Liver (tissue), 9 donors: ENCODE measurements around the gene ARHGEF7. TPM values are rescaled to one million over a fixed set of nuclear protein-coding genes. Genes with fewer than 3 reads are reported as not detected.

Experiments used
- DNase-seq: peaks from one replicate; pipeline ENCODE4 v3.0.0-alpha.2; 2017; ENCODE audit warnings: low spot score
- H3K27ac ChIP-seq, 2 donors: one replicate each; pipeline ENCODE4 v1.7.0; 2013; ENCODE audit warnings: inconsistent platforms in 2 of 2, low read length in 2 of 2, control low read depth in 1 of 2, low read depth in 1 of 2, mild to moderate bottlenecking in 1 of 2
- H3K27me3 ChIP-seq, 4 donors: one replicate each; pipeline versions ENCODE4 v1.6.1 to v1.7.0; 2013; ENCODE audit warnings: low read length in 3 of 4, inconsistent platforms in 1 of 4, mild to moderate bottlenecking in 1 of 4, moderate library complexity in 1 of 4; ENCODE audit not compliant: control insufficient read depth in 4 of 4, insufficient read depth in 4 of 4
- H3K36me3 ChIP-seq, 4 donors: one replicate each; pipeline versions ENCODE4 v1.6.1 to v1.7.0; 2013; ENCODE audit warnings: low read length in 3 of 4, mild to moderate bottlenecking in 3 of 4, low read depth in 1 of 4, moderate library complexity in 1 of 4; ENCODE audit not compliant: control insufficient read depth in 4 of 4, insufficient read depth in 3 of 4
- H3K4me1 ChIP-seq, 4 donors: one replicate each; pipeline versions ENCODE4 v1.6.1 to v1.7.0; 2013; ENCODE audit warnings: low read length in 3 of 4, mild to moderate bottlenecking in 3 of 4, moderate library complexity in 1 of 4; ENCODE audit not compliant: control insufficient read depth in 4 of 4, insufficient read depth in 4 of 4
- H3K4me3 ChIP-seq, 3 donors: one replicate each; pipeline versions ENCODE4 v1.6.1 to v1.7.0; 2013; ENCODE audit warnings: low read length in 3 of 3, control low read depth in 1 of 3, low read depth in 1 of 3, mild to moderate bottlenecking in 1 of 3
- H3K9ac ChIP-seq, 2 donors: one replicate each; pipeline ENCODE4 v1.7.0; 2013; ENCODE audit warnings: low read length in 2 of 2, mild to moderate bottlenecking in 2 of 2, moderate library complexity in 2 of 2, control low read depth in 1 of 2, low read depth in 1 of 2
- H3K9me3 ChIP-seq, 4 donors: one replicate each; pipeline versions ENCODE4 v1.6.1 to v1.7.0; 2013; ENCODE audit warnings: low read length in 3 of 4; ENCODE audit not compliant: control insufficient read depth in 4 of 4
- EGR1 ChIP-seq, 2 donors: IDR thresholded peaks; 2 replicates each; pipeline ENCODE4 v1.6.1; 2016 to 2018; ENCODE audit warnings: antibody characterized with exemption in 2 of 2, low read depth in 2 of 2
- FOXA1 ChIP-seq: IDR thresholded peaks from 2 replicates; pipeline ENCODE4 v1.6.1; 2016; ENCODE audit warnings: antibody characterized with exemption
- FOXA2 ChIP-seq: IDR thresholded peaks from 2 replicates; pipeline ENCODE4 v1.6.1; 2016; ENCODE audit warnings: antibody characterized with exemption
- GABPA ChIP-seq, 2 donors: IDR thresholded peaks in 1 of 2; conservative IDR thresholded peaks in 1 of 2; 2 replicates each; pipeline ENCODE4 v1.6.1; 2016; ENCODE audit warnings: antibody characterized with exemption in 2 of 2, mild to moderate bottlenecking in 1 of 2, moderate library complexity in 1 of 2
- HNF4A ChIP-seq, 2 donors: conservative IDR thresholded peaks; 2 replicates each; pipeline ENCODE4 v1.6.1; 2016; ENCODE audit warnings: antibody characterized with exemption in 2 of 2, mild to moderate bottlenecking in 2 of 2
- HNF4G ChIP-seq: IDR thresholded peaks from 2 replicates; pipeline ENCODE4 v1.6.1; 2016; ENCODE audit warnings: antibody characterized with exemption
- JUND ChIP-seq, 2 donors: IDR thresholded peaks; 2 replicates each; pipeline ENCODE4 v1.6.1; 2016; ENCODE audit warnings: antibody characterized with exemption in 2 of 2
- NR2F2 ChIP-seq: IDR thresholded peaks from 2 replicates; pipeline ENCODE4 v1.6.1; 2016; ENCODE audit warnings: antibody characterized with exemption
- RAD21 ChIP-seq, 2 donors: IDR thresholded peaks; 2 replicates each; pipeline ENCODE4 v1.6.1; 2016; ENCODE audit warnings: antibody characterized with exemption in 2 of 2, mild to moderate bottlenecking in 2 of 2
- RXRA ChIP-seq, 2 donors: IDR thresholded peaks; 2 replicates each; pipeline ENCODE4 v1.6.1; 2017 to 2018; ENCODE audit warnings: antibody characterized with exemption in 2 of 2, mild to moderate bottlenecking in 1 of 2
- SP1 ChIP-seq: IDR thresholded peaks from 2 replicates; pipeline ENCODE4 v1.6.1; 2018; ENCODE audit warnings: antibody characterized with exemption, mild to moderate bottlenecking
- TAF1 ChIP-seq: conservative IDR thresholded peaks from 2 replicates; pipeline ENCODE4 v1.6.1; 2016; ENCODE audit warnings: antibody characterized with exemption, mild to moderate bottlenecking
- YY1 ChIP-seq: IDR thresholded peaks from 2 replicates; pipeline ENCODE4 v1.6.1; 2016; ENCODE audit warnings: antibody characterized with exemption, mild to moderate bottlenecking
- WGBS: extraction: QIAGEN DNeasy Blood & Tissue Kit; methylation state at CpG from one replicate; pipeline ENCODE4 v1.1.7; 2013; 5-methylcytosine and 5-hydroxymethylcytosine counted together
- polyA plus RNA-seq, 2 donors: library from polyadenylated mRNA; stranded (reverse) in 1 of 2; unstranded in 1 of 2; fragments of 200-250 nt in 1 of 2; fragments of >200 nt in 1 of 2; fragmentation: Nextera tagmentation in 1 of 2; extraction: Ambion mirVana in 1 of 2; gene quantifications; one replicate each; pipeline versions ENCODE4 v1.2.1 to v1.2.3, GENCODE V29; 2013 to 2015
- total RNA-seq, 2 donors: library from RNA; depleted of rRNA; stranded (reverse); fragments of >200 nt; gene quantifications; one replicate each; pipeline ENCODE4 v1.2.3, GENCODE V29; 2014
- TF ChIP-seq, protein P1 (sequence below): IDR thresholded peaks from 2 replicates; pipeline ENCODE4 v1.6.1; 2016; ENCODE audit warnings: antibody characterized with exemption
- TF ChIP-seq, protein P2 (sequence below): IDR thresholded peaks from 2 replicates; pipeline ENCODE4 v1.6.1; 2016; ENCODE audit warnings: antibody characterized with exemption
- TF ChIP-seq, protein P3 (sequence below): IDR thresholded peaks from 2 replicates; pipeline ENCODE4 v1.6.1; 2016; ENCODE audit warnings: antibody characterized with exemption, mild to moderate bottlenecking
- TF ChIP-seq, protein P4 (sequence below): IDR thresholded peaks from 2 replicates; pipeline ENCODE4 v1.6.1; 2016; ENCODE audit warnings: antibody characterized with exemption
- donor health status: healthy.
- donor health status: healthy.
- donor health status: healthy.
- donor health status: healthy.
- donor health status: healthy.

Gene ARHGEF7
- total and polyA plus RNA-seq, 4 donors: 10.3 to 37.5 (median 20.1) TPM

DNA sequence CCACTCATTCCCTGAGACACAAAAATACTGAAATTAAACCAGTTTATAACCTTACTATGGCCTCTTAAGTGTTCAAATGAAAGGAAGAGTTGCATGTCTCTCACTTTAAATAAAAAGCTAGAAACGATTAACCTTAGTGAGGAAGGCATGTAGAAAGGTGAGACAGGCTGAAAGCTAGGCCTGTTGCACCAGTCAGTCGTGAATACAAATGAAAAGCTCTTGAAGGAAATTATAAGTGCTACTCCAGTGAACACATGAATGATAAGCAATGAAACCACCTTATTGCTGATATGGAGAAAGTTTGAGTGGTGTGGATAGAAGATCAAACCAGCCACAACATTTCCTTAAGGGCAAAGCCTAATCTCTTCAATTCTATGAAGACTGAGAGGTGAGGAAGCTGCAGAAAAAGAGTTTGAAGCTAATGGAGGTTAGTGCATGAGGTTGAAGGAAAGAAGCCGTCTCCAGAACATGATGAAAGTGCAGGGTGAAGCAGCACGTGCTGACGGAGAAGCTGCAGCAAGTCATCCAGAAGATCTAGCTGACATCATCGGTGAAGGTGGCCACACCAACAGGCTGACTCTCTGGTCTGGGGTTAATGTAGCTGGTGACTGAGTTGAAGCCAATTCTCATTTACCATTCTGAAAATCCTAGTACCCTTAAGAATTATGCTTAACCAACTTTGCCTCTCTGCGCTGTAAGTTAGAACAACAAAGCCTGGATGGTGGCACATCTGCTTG, 110.9 kb downstream of the ARHGEF7 start:
- Histone ChIP-seq H3K27me3 (no peaks in the 10 kb centered on the region), H3K9ac (no peak overlapping the region), H3K4me3 (no peak overlapping the region), H3K9me3 (no peaks in the 10 kb centered on the region), H3K27ac (no peak overlapping the region), H3K36me3 (peaks cover 0 to 14% (median 11%) of the 10 kb centered on the region in 4 donors), H3K4me1 (peaks cover 0 to 2% (median under 1%) of the 10 kb centered on the region in 4 donors)
- DNase-seq: no peak
- TF ChIP-seq FOXA2 (no peak), SP1 (no peak), HNF4G (no peak), TAF1 (no peak), HNF4A (conservative IDR thresholded peaks at IDR 0.05) (no peak), RAD21 (IDR thresholded peaks at IDR 0.05) (no peak), FOXA1 (no peak), JUND (IDR thresholded peaks at IDR 0.05) (no peak), EGR1 (IDR thresholded peaks at IDR 0.05; ENCODE audit: low read depth in 2 of 2) (no peak), GABPA (IDR thresholded peaks at IDR 0.05 in 1 of 2, conservative IDR thresholded peaks at IDR 0.05 in 1 of 2) (no peak)
- TF ChIP-seq, protein P1, sequence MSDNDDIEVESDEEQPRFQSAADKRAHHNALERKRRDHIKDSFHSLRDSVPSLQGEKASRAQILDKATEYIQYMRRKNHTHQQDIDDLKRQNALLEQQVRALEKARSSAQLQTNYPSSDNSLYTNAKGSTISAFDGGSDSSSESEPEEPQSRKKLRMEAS: no peak
- TF ChIP-seq, protein P2, sequence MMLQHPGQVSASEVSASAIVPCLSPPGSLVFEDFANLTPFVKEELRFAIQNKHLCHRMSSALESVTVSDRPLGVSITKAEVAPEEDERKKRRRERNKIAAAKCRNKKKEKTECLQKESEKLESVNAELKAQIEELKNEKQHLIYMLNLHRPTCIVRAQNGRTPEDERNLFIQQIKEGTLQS: no peak
- TF ChIP-seq, protein P3, sequence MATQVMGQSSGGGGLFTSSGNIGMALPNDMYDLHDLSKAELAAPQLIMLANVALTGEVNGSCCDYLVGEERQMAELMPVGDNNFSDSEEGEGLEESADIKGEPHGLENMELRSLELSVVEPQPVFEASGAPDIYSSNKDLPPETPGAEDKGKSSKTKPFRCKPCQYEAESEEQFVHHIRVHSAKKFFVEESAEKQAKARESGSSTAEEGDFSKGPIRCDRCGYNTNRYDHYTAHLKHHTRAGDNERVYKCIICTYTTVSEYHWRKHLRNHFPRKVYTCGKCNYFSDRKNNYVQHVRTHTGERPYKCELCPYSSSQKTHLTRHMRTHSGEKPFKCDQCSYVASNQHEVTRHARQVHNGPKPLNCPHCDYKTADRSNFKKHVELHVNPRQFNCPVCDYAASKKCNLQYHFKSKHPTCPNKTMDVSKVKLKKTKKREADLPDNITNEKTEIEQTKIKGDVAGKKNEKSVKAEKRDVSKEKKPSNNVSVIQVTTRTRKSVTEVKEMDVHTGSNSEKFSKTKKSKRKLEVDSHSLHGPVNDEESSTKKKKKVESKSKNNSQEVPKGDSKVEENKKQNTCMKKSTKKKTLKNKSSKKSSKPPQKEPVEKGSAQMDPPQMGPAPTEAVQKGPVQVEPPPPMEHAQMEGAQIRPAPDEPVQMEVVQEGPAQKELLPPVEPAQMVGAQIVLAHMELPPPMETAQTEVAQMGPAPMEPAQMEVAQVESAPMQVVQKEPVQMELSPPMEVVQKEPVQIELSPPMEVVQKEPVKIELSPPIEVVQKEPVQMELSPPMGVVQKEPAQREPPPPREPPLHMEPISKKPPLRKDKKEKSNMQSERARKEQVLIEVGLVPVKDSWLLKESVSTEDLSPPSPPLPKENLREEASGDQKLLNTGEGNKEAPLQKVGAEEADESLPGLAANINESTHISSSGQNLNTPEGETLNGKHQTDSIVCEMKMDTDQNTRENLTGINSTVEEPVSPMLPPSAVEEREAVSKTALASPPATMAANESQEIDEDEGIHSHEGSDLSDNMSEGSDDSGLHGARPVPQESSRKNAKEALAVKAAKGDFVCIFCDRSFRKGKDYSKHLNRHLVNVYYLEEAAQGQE: no peak
- TF ChIP-seq, protein P4, sequence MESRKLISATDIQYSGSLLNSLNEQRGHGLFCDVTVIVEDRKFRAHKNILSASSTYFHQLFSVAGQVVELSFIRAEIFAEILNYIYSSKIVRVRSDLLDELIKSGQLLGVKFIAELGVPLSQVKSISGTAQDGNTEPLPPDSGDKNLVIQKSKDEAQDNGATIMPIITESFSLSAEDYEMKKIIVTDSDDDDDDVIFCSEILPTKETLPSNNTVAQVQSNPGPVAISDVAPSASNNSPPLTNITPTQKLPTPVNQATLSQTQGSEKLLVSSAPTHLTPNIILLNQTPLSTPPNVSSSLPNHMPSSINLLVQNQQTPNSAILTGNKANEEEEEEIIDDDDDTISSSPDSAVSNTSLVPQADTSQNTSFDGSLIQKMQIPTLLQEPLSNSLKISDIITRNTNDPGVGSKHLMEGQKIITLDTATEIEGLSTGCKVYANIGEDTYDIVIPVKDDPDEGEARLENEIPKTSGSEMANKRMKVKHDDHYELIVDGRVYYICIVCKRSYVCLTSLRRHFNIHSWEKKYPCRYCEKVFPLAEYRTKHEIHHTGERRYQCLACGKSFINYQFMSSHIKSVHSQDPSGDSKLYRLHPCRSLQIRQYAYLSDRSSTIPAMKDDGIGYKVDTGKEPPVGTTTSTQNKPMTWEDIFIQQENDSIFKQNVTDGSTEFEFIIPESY: no peak
- 88% methylated on average over 7 of the region's 7 CpGs for WGBS

DNA sequence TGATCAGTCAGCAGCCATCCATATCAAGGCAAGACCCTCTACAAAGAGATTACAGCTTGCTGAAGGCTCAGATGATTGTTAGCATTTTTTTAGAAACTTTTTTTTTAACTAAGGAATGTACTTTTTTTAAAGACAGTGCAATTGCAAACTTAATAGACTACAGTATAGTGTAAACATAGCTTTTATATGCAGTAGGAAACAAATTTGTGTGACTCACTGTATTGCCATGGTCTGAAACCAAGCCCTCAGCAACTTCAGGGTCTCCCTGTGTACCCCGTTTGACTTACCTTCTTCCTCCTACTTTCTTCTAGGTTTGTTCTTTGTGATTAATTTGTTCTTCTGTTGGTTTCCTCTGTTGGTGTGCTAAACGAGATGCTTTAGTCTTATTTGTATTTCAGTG, 112.3 kb downstream of the ARHGEF7 start:
- H3K27me3 ChIP-seq: no peaks in the 10 kb centered on the region
- H3K9ac ChIP-seq: no peak overlapping the region
- no peak for DNase-seq
- 83% methylated on average over 2 of the region's 2 CpGs for WGBS
- peaks cover 0 to 14% (median 11%) of the 10 kb centered on the region in 4 donors for H3K36me3 ChIP-seq
- H3K4me3 ChIP-seq: no peak overlapping the region
- no peak for TF ChIP-seq SP1
- TF ChIP-seq, protein P2: no peak
- no peak for TF ChIP-seq EGR1 (IDR thresholded peaks at IDR 0.05; ENCODE audit: low read depth in 2 of 2)
- TF ChIP-seq HNF4A (conservative IDR thresholded peaks at IDR 0.05): no peak
- TF ChIP-seq YY1: no peak
- TF ChIP-seq FOXA2: no peak
- TF ChIP-seq RXRA (IDR thresholded peaks at IDR 0.05): no peak
- TF ChIP-seq, protein P3: no peak
- TF ChIP-seq NR2F2: no peak
- no peak overlapping the region for H3K27ac ChIP-seq
- H3K9me3 ChIP-seq: no peaks in the 10 kb centered on the region
- H3K4me1 ChIP-seq: peaks cover 0 to 4% (median 1%) of the 10 kb centered on the region in 4 donors
